Muscle layer of colon (tissue), 2 donors: ENCODE data around the gene EIF2B4.

ENCODE experiments used
- H3K27ac ChIP-seq: one replicate; pipeline ENCODE4 v1.7.0; 2013; ENCODE audit warnings: low read depth, mild to moderate bottlenecking, low read length, moderate library complexity
- H3K27me3 ChIP-seq, 2 donors: one replicate each; pipeline ENCODE4 v1.7.0; 2013; ENCODE audit warnings: low read length in 2 of 2, mild to moderate bottlenecking in 2 of 2; ENCODE audit not compliant: insufficient read depth in 2 of 2, control insufficient read depth in 1 of 2
- H3K36me3 ChIP-seq: one replicate; pipeline ENCODE4 v1.7.0; 2013; ENCODE audit warnings: mild to moderate bottlenecking, low read length; ENCODE audit not compliant: insufficient read depth
- H3K4me1 ChIP-seq: one replicate; pipeline ENCODE4 v1.7.0; 2013; ENCODE audit warnings: mild to moderate bottlenecking, low read length; ENCODE audit not compliant: insufficient read depth
- H3K4me3 ChIP-seq, 2 donors: one replicate each; pipeline ENCODE4 v1.7.0; 2013; ENCODE audit warnings: low read length in 2 of 2, low read depth in 1 of 2, mild to moderate bottlenecking in 1 of 2, moderate library complexity in 1 of 2
- H3K9ac ChIP-seq: one replicate; pipeline ENCODE4 v1.7.0; 2013; ENCODE audit warnings: low read length
- H3K9me3 ChIP-seq: one replicate; pipeline ENCODE4 v1.7.0; 2013; ENCODE audit warnings: mild to moderate bottlenecking, low read length
- donor health status: abdominal sarcoma.
- donor health status: Adenocarcinoma of cecum.

Gene EIF2B4

GRCh38 chr2:27390822-27391679 is 20.9 kb upstream of the EIF2B4 start:
- H3K9ac ChIP-seq, result no peak overlapping the region
- H3K9me3 ChIP-seq, result no peaks in the 10 kb centered on the region
- H3K27ac ChIP-seq, result no peak overlapping the region
- H3K4me1 ChIP-seq, result no peaks in the 10 kb centered on the region
- no peaks in the 10 kb centered on the region for H3K27me3 ChIP-seq
- no peak overlapping the region for H3K4me3 ChIP-seq
- peaks cover 5% of the 10 kb centered on the region for H3K36me3 ChIP-seq

GRCh38 chr2:27381577-27382181 is 11.5 kb upstream of the EIF2B4 start:
- H3K4me1 ChIP-seq, result peaks cover 15% of the 10 kb centered on the region
- H3K4me3 ChIP-seq, result peak overlapping the region in 1 of 2 donors; percentile 52
- peak overlapping the region; percentile 9 for H3K9ac ChIP-seq
- H3K36me3 ChIP-seq, result peaks cover 60% of the 10 kb centered on the region
- no peaks in the 10 kb centered on the region for H3K9me3 ChIP-seq
- peak overlapping the region; percentile 77 for H3K27ac ChIP-seq
- no peaks in the 10 kb centered on the region for H3K27me3 ChIP-seq

GRCh38 chr2:27380626-27381545 is 10.7 kb upstream of the EIF2B4 start, which contains the start of gene ZNF513:
Gene ZNF513 (minus strand): TSS chr2:27380734. CDS start chr2:27380526, 208 bp downstream.
- Histone ChIP-seq H3K36me3 (peaks cover 61% of the 10 kb centered on the region), H3K27me3 (no peaks in the 10 kb centered on the region)

GRCh38 chr2:27379836-27380625 is 9.9 kb upstream of the EIF2B4 start:
- Histone ChIP-seq H3K27me3 (no peaks in the 10 kb centered on the region), H3K4me3 (peak overlapping the region; percentile 47 to 84), H3K9ac (peak overlapping the region; percentile 86), H3K9me3 (no peaks in the 10 kb centered on the region), H3K27ac (peak overlapping the region; percentile 77), H3K4me1 (peaks cover 15% of the 10 kb centered on the region), H3K36me3 (peaks cover 63% of the 10 kb centered on the region)

More at GRCh38 chr2:27380626-27381545, 10.7 kb upstream of the EIF2B4 start, which contains the start of gene ZNF513:
- Histone ChIP-seq H3K9me3 (no peaks in the 10 kb centered on the region), H3K4me3 (peak within 1 kb of the TSS; percentile 47 to 84), H3K4me1 (peaks cover 15% of the 10 kb centered on the region), H3K9ac (peak within 1 kb of the TSS; percentile 86), H3K27ac (peak within 1 kb of the TSS; percentile 77)

GRCh38 chr2:27379383-27379835 is 9.3 kb upstream of the EIF2B4 start:
- Histone ChIP-seq H3K27me3 (no peaks in the 10 kb centered on the region), H3K4me3 (peak overlapping the region; percentile 47 to 84), H3K27ac (peak overlapping the region; percentile 77), H3K9ac (peak overlapping the region; percentile 86), H3K4me1 (peaks cover 15% of the 10 kb centered on the region), H3K36me3 (peaks cover 63% of the 10 kb centered on the region), H3K9me3 (no peaks in the 10 kb centered on the region)

- peaks cover 15% of the 10 kb centered on the region for H3K4me1 ChIP-seq
- H3K9ac ChIP-seq, result no peak overlapping the region
- H3K9me3 ChIP-seq, result no peaks in the 10 kb centered on the region
- H3K27ac ChIP-seq, result no peak overlapping the region
- peaks cover 62% of the 10 kb centered on the region for H3K36me3 ChIP-seq
- no peak overlapping the region for H3K4me3 ChIP-seq
- H3K27me3 ChIP-seq, result no peaks in the 10 kb centered on the region
Observed at GRCh38 chr2:27378809-27379290, 8.7 kb upstream of the EIF2B4 start.

- no peaks in the 10 kb centered on the region for H3K9me3 ChIP-seq
- H3K9ac ChIP-seq, result no peak overlapping the region
- no peak overlapping the region for H3K27ac ChIP-seq
- no peak overlapping the region for H3K4me3 ChIP-seq
- peaks cover 15% of the 10 kb centered on the region for H3K4me1 ChIP-seq
- H3K36me3 ChIP-seq, result peaks cover 62% of the 10 kb centered on the region
- no peaks in the 10 kb centered on the region for H3K27me3 ChIP-seq
Observed at GRCh38 chr2:27378096-27378808, 8.1 kb upstream of the EIF2B4 start.

GRCh38 chr2:27377618-27378095 is 7.5 kb upstream of the EIF2B4 start:
- Histone ChIP-seq H3K9me3 (no peaks in the 10 kb centered on the region), H3K36me3 (peaks cover 65% of the 10 kb centered on the region), H3K27ac (no peak overlapping the region), H3K9ac (no peak overlapping the region), H3K27me3 (no peaks in the 10 kb centered on the region), H3K4me1 (peaks cover 19% of the 10 kb centered on the region), H3K4me3 (no peak overlapping the region)

GRCh38 chr2:27376866-27377617 is 6.9 kb upstream of the EIF2B4 start:
- Histone ChIP-seq H3K4me1 (peaks cover 25% of the 10 kb centered on the region), H3K9me3 (no peaks in the 10 kb centered on the region), H3K27me3 (no peaks in the 10 kb centered on the region), H3K27ac (no peak overlapping the region), H3K4me3 (no peak overlapping the region), H3K36me3 (peaks cover 61% of the 10 kb centered on the region), H3K9ac (no peak overlapping the region)
